Gastrocnemius medialis (tissue), 4 donors: ENCODE data around the gene MX2. TPM values are rescaled to one million over a fixed set of nuclear protein-coding genes. Genes with fewer than 3 reads are reported as not detected.

Source experiments
- ATAC-seq, 2 donors: fragments of 150-250 bp; one replicate each; pipeline ENCODE4 v1.9.1; 2016
- DNase-seq, 2 donors: peaks; one replicate each; pipeline ENCODE4 v3.0.0-alpha.2; 2019
- H3K27ac ChIP-seq, 4 donors: fragments of 200-600 bp; sonication (generic); 1 replicate in 1 of 4; 2 replicates in 3 of 4; pipeline ENCODE4 v1.5.1; 2016 to 2018; ENCODE audit warnings: mild to moderate bottlenecking in 2 of 4, moderate library complexity in 1 of 4
- H3K27me3 ChIP-seq, 3 donors: fragments of 200-600 bp; sonication (generic) in 2 of 3; 1 replicate in 1 of 3; 2 replicates in 2 of 3; pipeline versions ENCODE4 v1.5.1 to v1.6.0; 2016 to 2019; ENCODE audit warnings: mild to moderate bottlenecking in 1 of 3, moderate library complexity in 1 of 3
- H3K36me3 ChIP-seq, 2 donors: fragments of 200-600 bp; sonication (generic) in 1 of 2; one replicate each; pipeline ENCODE4 v1.5.1; 2017 to 2018
- H3K4me1 ChIP-seq, 2 donors: fragments of 200-600 bp; sonication (generic) in 1 of 2; one replicate each; pipeline ENCODE4 v1.5.1; 2016 to 2017; ENCODE audit warnings: mild to moderate bottlenecking in 2 of 2
- H3K4me3 ChIP-seq, 4 donors: fragments of 200-600 bp; sonication (generic) in 3 of 4; 1 replicate in 1 of 4; 2 replicates in 3 of 4; pipeline ENCODE4 v1.5.1; 2016 to 2019; ENCODE audit warnings: mild to moderate bottlenecking in 2 of 4
- H3K9me3 ChIP-seq, 3 donors: fragments of 200-600 bp; sonication (generic) in 2 of 3; 1 replicate in 1 of 3; 2 replicates in 2 of 3; pipeline ENCODE4 v1.5.1; 2016 to 2019
- POLR2A ChIP-seq, 2 donors: fragments of 450-650 bp; IDR thresholded peaks; one replicate each; pipeline ENCODE4 v1.6.1; 2017; ENCODE audit warnings: antibody characterized with exemption in 2 of 2, mild to moderate bottlenecking in 2 of 2, moderate library complexity in 2 of 2
- in situ Hi-C, 4 donors: fragments of 200-750 bp; cut with MboI; loops; one replicate each; pipeline versions ENCODE4 v1.15.0 to v1.8.0; 2017; ENCODE audit warnings: low sequenced_read_pairs in 4 of 4
- intact Hi-C: fragments of 100-400 bp; cut with DNase I; formaldehyde crosslinking; loops from one replicate; pipeline ENCODE4 v1.15.1; 2023; ENCODE audit warnings: low total_unique reads
- total RNA-seq, 4 donors: library from RNA; depleted of rRNA; stranded (reverse); fragments of >200 nt; gene quantifications; one replicate each; pipeline versions ENCODE4 v1.1.0 to v1.2.3, GENCODE V29; 2016
- TF ChIP-seq, protein P1 (sequence below), 5 experiments: fragments of 450-650 bp in 3 of 5; fragments of 200-600 bp in 2 of 5; sonication (generic) in 2 of 5; IDR thresholded peaks in 4 of 5; conservative IDR thresholded peaks in 1 of 5; 1 replicate in 4 of 5; 2 replicates in 1 of 5; pipeline ENCODE4 v1.5.1; 2016 to 2019; ENCODE audit warnings: antibody characterized with exemption in 5 of 5, mild to moderate bottlenecking in 3 of 5, moderate library complexity in 3 of 5

MX2 gene
- total RNA-seq, 4 donors from 2014 or later: 1.1 to 6.8 (median 2.2) TPM

- peaks cover 0 to 4% of the 10 kb centered on the region in 2 donors for H3K36me3 ChIP-seq
Observed at GRCh38 chr21:41449613-41450012, 87.8 kb downstream of the MX2 start.

DNA sequence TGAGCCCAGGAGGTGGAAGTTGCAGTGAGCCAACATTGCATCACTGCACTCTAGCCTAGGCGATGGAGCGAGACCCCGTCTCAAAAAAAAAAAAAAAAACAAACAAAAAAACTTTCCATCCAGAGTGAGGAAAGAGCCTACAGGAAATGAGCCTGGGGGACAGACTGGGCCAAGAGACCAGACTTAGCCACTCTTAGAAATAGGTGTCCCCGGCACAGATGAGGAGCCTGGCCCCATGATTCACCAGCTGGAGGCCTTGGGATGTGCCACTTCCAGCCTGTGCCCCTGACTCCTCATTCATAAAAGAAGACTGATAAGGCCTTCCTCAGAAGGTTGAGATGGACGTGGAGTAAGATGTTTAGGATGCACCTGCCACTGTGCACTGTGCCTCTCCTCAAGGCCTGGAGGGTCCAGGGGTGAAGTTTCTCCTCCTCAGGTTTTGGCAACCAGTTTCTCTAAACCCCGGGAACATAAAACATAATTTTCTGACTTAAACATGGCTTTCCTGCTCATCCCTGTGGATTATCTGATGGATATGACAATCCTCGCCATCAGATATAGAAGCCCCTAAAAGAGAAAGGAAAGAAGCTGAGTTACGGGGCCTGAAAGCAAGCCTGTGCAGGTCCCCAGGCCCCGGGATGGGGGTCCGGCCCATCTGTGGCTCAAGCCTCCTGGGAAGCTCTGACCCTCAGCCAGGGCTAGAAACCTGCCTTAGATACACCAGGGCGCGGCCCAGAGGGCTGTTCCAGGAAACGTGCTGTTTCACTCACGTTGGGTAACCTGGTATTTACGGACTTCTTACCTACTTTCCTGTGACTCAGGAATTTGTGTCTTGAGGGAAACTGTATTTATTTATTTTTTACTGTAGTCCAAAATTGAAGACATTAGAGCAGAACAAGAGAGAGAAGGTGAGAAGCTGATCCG, 90.2 kb downstream of the MX2 start:
- Histone ChIP-seq H3K4me3 (no peak overlapping the region), H3K4me1 (no peaks in the 10 kb centered on the region), H3K36me3 (peaks cover 0 to 4% of the 10 kb centered on the region in 2 donors), H3K9me3 (no peaks in the 10 kb centered on the region), H3K27me3 (no peaks in the 10 kb centered on the region), H3K27ac (no peak overlapping the region)
- DNase-seq: no peak
- no peak for ATAC-seq
- TF ChIP-seq, protein P1, sequence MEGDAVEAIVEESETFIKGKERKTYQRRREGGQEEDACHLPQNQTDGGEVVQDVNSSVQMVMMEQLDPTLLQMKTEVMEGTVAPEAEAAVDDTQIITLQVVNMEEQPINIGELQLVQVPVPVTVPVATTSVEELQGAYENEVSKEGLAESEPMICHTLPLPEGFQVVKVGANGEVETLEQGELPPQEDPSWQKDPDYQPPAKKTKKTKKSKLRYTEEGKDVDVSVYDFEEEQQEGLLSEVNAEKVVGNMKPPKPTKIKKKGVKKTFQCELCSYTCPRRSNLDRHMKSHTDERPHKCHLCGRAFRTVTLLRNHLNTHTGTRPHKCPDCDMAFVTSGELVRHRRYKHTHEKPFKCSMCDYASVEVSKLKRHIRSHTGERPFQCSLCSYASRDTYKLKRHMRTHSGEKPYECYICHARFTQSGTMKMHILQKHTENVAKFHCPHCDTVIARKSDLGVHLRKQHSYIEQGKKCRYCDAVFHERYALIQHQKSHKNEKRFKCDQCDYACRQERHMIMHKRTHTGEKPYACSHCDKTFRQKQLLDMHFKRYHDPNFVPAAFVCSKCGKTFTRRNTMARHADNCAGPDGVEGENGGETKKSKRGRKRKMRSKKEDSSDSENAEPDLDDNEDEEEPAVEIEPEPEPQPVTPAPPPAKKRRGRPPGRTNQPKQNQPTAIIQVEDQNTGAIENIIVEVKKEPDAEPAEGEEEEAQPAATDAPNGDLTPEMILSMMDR (IDR thresholded peaks at IDR 0.05 in 4 of 5, conservative IDR thresholded peaks at IDR 0.05 in 1 of 5): no peak
- no peak for TF ChIP-seq POLR2A (IDR thresholded peaks at IDR 0.05)
- in situ Hi-C loops: loop anchor here (5.0 to 25.0 kb wide), 4 partner anchors 140 to 340 kb away; partner anchors contain the start of gene FAM3B (in 1 of the 4)
- intact Hi-C loops: no loop called here

More at GRCh38 chr21:41449613-41450012, 87.8 kb downstream of the MX2 start:
- no peak for ATAC-seq
- Histone ChIP-seq H3K27ac (no peak overlapping the region), H3K27me3 (no peaks in the 10 kb centered on the region), H3K9me3 (no peaks in the 10 kb centered on the region), H3K4me3 (no peak overlapping the region), H3K4me1 (no peaks in the 10 kb centered on the region)
- TF ChIP-seq, protein P1 (IDR thresholded peaks at IDR 0.05 in 4 of 5, conservative IDR thresholded peaks at IDR 0.05 in 1 of 5): no peak
- TF ChIP-seq POLR2A (IDR thresholded peaks at IDR 0.05): no peak
- no peak for DNase-seq
- intact Hi-C loops: no loop called here
- in situ Hi-C loops: loop anchor here (5.0 to 25.0 kb wide), 4 partner anchors 137 to 337 kb away; partner anchors contain the start of gene FAM3B (in 1 of the 4)

- intact Hi-C loops (no loop called here), in situ Hi-C loops (loop anchor here (5.0 to 25.0 kb wide), 4 partner anchors 141 to 341 kb away; partner anchors contain the start of gene FAM3B (in 1 of the 4))
- Histone ChIP-seq H3K27me3 (no peaks in the 10 kb centered on the region), H3K4me1 (no peaks in the 10 kb centered on the region), H3K4me3 (no peak overlapping the region), H3K36me3 (peaks cover 0 to 4% of the 10 kb centered on the region in 2 donors), H3K27ac (no peak overlapping the region), H3K9me3 (no peaks in the 10 kb centered on the region)
- no peak for ATAC-seq
- TF ChIP-seq, protein P1 (IDR thresholded peaks at IDR 0.05 in 4 of 5, conservative IDR thresholded peaks at IDR 0.05 in 1 of 5): no peak
- TF ChIP-seq POLR2A (IDR thresholded peaks at IDR 0.05): no peak
- no peak for DNase-seq
Observed at GRCh38 chr21:41453198-41453597, 91.4 kb downstream of the MX2 start.

- no peak for ATAC-seq
Observed at GRCh38 chr21:41453761-41454160, 91.9 kb downstream of the MX2 start.

More at GRCh38 chr21:41453761-41454160, 91.9 kb downstream of the MX2 start:
- no peak overlapping the region for H3K27ac ChIP-seq
- H3K4me3 ChIP-seq: no peak overlapping the region
- no peaks in the 10 kb centered on the region for H3K27me3 ChIP-seq
- peaks cover 0 to 4% of the 10 kb centered on the region in 2 donors for H3K36me3 ChIP-seq
- H3K4me1 ChIP-seq: no peaks in the 10 kb centered on the region
- intact Hi-C loops: no loop called here
- no peak for DNase-seq
- no peaks in the 10 kb centered on the region for H3K9me3 ChIP-seq
- in situ Hi-C loops: loop anchor here (5.0 to 25.0 kb wide), 4 partner anchors 141 to 341 kb away; partner anchors contain the start of gene FAM3B (in 1 of the 4)
- TF ChIP-seq, protein P1 (IDR thresholded peaks at IDR 0.05 in 4 of 5, conservative IDR thresholded peaks at IDR 0.05 in 1 of 5): no peak
- no peak for TF ChIP-seq POLR2A (IDR thresholded peaks at IDR 0.05)
